Measurements from ENCODE around the gene HECA.
"Not testable (repeated sequence)": the region's sequence is repeated elsewhere in the genome, so short reads cannot be mapped to it uniquely, and the experiment has no call there.

HECA gene

GRCh38 chr6:139135578-139136545, 982 bp downstream of the HECA start:
- peak in 36 of 51 donors; percentile 7 to 68 (median 27) for DNase-seq

DNA sequence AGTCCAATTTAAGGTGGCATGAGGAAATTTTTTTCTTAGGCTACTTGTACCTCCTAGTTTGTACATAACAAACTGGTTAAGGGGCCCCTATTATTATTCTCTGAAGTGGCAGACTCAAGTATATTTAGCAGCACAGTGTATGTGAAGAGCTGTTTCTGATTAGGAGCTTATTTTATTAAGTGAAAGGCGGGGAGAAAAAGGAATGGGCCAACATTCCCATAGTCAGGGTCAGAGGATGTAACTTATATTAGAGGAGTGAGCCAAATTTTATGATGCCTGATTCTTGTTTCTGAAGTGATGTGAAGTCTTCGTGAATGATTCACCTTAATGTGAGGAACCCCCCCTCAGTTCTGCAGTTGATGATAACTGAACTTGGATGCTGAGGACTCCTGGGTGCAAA, 2.8 kb downstream of the HECA start:
- DNase-seq, result no peak

- not testable (repeated sequence) for DNase-seq
Observed at GRCh38 chr6:139140854-139141253, 6.0 kb downstream of the HECA start.

GRCh38 chr6:139142262-139142661, 7.4 kb downstream of the HECA start:
- no peak for DNase-seq

GRCh38 chr6:139143111-139143510, 8.2 kb downstream of the HECA start:
- no peak for DNase-seq

GRCh38 chr6:139144490-139145085, 9.7 kb downstream of the HECA start:
- no peak for DNase-seq

- no peak for DNase-seq
Observed at GRCh38 chr6:139145661-139146060, 10.8 kb downstream of the HECA start.

DNA sequence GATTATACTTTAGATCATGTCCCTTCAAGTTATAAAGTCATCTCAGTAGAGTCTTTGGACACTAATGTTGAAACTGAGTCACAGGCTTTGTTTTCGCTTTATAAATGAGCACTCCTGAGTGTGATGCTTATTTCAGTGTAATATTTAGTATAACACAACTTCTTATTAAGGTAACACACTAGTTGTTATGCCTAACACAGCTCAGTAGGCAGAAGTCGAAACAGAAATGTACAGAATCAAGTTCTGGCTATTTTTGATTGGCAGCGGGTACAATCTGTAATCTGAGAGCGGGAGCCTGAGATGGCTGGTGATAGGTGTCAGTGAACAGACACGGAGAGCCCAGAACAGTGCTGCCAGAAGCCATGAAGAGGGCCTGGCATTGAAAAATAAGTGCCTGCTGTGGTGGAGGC, 11.4 kb downstream of the HECA start:
- no peak for DNase-seq

DNA sequence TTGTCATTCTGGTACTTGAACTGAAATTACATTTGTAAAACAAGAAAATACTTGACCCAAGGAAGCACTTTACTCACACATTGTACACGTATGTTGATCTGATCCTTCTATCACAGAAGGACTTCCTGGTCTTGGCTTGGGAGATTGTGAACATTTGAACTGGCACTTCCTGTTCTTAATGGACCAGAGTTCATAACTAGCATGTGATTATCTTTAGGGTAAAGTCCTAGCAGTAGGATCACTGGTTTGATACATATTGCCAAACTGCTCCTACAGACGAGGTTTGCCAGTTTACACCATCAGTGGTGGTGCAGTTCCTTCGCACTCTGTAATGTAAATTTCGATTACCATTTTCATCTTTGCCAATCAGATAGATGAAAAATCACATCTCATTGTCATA, 12.7 kb downstream of the HECA start:
- no peak for DNase-seq

GRCh38 chr6:139148557-139149235, 13.8 kb downstream of the HECA start:
- no peak for DNase-seq

DNA sequence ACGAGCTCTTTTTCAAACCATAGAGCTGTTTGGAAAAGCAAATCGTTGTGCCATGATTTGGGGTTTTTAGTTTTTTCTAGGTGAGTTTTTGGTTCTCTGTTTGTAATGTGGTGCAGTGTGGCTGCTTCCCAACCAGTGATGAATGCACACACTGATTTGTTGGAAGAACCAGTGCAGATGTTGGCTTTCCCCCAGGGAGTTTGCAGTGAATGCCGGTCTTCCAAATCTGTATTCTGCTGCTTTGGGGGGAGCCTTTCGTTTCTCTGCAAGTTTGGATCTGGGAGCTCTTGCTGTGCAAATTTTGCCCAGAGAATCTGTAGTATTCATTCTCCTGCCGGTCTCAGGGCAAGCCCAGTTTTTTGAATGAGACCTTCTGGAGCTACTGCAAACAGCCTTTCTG, 14.5 kb downstream of the HECA start:
- DNase-seq, result peak in 20 of 51 donors; percentile 10 to 64 (median 26)

- DNase-seq, result no peak
Observed at GRCh38 chr6:139150920-139151319, 16.0 kb downstream of the HECA start.

DNA sequence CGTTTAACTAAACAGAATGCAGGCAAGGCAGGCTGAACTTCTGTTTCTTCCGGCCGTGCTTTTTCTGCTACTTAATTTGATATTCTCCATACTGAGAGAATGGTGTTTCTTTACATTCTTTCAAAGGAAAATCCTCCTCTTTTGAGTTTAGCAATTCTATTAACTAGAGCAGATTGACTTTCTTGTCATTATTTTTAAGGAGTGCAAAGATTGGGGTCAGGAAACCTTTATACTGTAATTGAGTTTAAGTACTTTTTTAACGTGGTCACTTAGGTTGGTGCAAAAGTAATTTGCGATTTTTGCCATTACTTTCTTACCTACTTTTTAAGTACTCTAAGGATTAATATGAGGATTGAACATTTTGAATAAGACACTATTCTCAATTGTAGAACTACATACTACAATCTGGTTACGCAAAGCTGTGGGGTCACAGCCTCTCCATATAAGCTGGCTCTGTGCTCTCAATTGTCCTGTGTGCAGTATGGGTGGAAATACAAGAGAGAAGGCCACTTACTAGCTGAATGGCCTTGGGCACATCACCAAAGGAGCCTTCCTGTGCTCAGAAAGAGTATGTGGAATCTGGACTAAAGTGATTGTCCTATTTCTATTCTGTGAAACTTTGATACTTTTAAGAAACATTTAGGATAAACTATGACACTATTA, 16.7 kb downstream of the HECA start:
- no peak for DNase-seq

- no peak for DNase-seq
Observed at GRCh38 chr6:139152088-139152891, 17.4 kb downstream of the HECA start.

- DNase-seq, result no peak
Observed at GRCh38 chr6:139152892-139153271, 18.0 kb downstream of the HECA start.

- DNase-seq, result no peak
Observed at GRCh38 chr6:139153855-139154254, 19.0 kb downstream of the HECA start.

DNA sequence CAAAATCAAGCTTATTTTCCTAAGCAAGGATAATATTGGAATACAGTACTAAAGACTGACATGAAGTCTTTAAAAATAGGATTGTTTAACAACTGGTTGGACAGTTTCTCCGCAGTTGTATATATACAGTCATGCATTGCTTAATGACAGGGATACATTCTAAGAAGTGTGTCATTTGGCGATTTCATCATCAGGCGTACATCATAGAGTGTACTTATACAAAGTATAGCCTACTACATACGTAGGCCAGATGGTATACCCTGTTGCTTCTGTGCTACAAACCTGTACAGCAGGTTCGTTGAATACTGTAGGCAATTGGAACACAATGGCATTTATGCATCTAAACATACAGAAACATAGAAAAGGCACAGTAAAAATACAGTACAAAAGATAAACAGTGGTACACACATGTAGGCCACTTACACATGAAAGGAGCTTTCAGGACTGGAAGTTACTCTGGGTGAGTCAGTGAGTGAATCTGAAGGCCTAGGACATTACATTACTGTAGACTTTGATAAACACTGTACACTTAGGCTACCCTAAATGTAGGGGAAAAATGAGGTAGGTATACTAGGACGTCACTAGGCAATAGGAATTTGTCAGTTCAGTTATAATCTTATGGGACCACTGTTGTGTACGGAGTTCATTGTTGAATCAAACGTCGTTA, 20.1 kb downstream of the HECA start:
- no peak for DNase-seq

- no peak for DNase-seq
Observed at GRCh38 chr6:139156102-139156501, 21.2 kb downstream of the HECA start.

- no peak for DNase-seq
Observed at GRCh38 chr6:139156551-139156950, 21.7 kb downstream of the HECA start.

- not testable (repeated sequence) for DNase-seq
Observed at GRCh38 chr6:139157086-139157485, 22.2 kb downstream of the HECA start.

Data from hypothalamus (tissue), 51 donors.